Ishikawa (cell line): Measurements from ENCODE around the gene TBC1D13.

ENCODE experiments used
- CEBPB ChIP-seq: IDR thresholded peaks from 2 replicates; pipeline ENCODE4 v1.6.1; 2012
- CREB1 ChIP-seq: IDR thresholded peaks from 2 replicates; pipeline ENCODE4 v1.6.1; 2012; ENCODE audit warnings: low read depth
- EGR1 ChIP-seq: IDR thresholded peaks from 2 replicates; pipeline ENCODE4 v1.6.1; 2012
- EP300 ChIP-seq: IDR thresholded peaks from 2 replicates; pipeline ENCODE4 v1.6.1; 2012; ENCODE audit warnings: borderline replicate concordance
- FOXM1 ChIP-seq: IDR thresholded peaks from 2 replicates; pipeline ENCODE4 v1.6.1; 2012; ENCODE audit warnings: low read depth, borderline replicate concordance
- MAX ChIP-seq: IDR thresholded peaks from 2 replicates; pipeline ENCODE4 v1.6.1; 2012
- NFIC ChIP-seq: IDR thresholded peaks from 2 replicates; pipeline ENCODE4 v1.6.1; 2012
- RAD21 ChIP-seq: IDR thresholded peaks from 2 replicates; pipeline ENCODE4 v1.6.1; 2012; ENCODE audit warnings: low read depth
- REST ChIP-seq: IDR thresholded peaks from 2 replicates; pipeline ENCODE4 v1.6.1; 2012; ENCODE audit warnings: low read depth, mild to moderate bottlenecking
- TAF1 ChIP-seq: IDR thresholded peaks from 2 replicates; pipeline ENCODE4 v1.6.1; 2012; ENCODE audit warnings: low read depth, mild to moderate bottlenecking
- TCF12 ChIP-seq: IDR thresholded peaks from 2 replicates; pipeline ENCODE4 v1.6.1; 2012; ENCODE audit warnings: low read depth
- TEAD4 ChIP-seq: IDR thresholded peaks from 2 replicates; pipeline ENCODE4 v1.6.1; 2012
- USF1 ChIP-seq: IDR thresholded peaks from 2 replicates; pipeline ENCODE4 v1.6.1; 2012

GRCh38 chr9:128786681-128787601, at the start of gene TBC1D13:
- TF ChIP-seq EP300 (peak; percentile 80; the same call in 1 of the 2 replicates), RAD21 (no peak), TEAD4 (0 out of 2 replicates have a peak, but pooled peaks have one; percentile 36), TAF1 (peak; percentile 79), USF1 (peak; percentile 98), MAX (peak; percentile 99), FOXM1 (no peak), EGR1 (peak; percentile 72), NFIC (0 out of 2 replicates have a peak, but pooled peaks have one; percentile 13), CEBPB (peak; percentile 86), TCF12 (0 out of 2 replicates have a peak, but pooled peaks have one; percentile 81), REST (no peak), CREB1 (no peak)
